NT2/D1 (cell line): ENCODE measurements around the gene TM9SF2.

Experiments
- DNase-seq: peaks from one replicate; pipeline ENCODE4 v3.0.0-alpha.2; 2011; ENCODE audit warnings: low read depth, low spot score
- H3K27me3 ChIP-seq: 2 replicates; pipeline ENCODE4 v1.6.0; 2011; ENCODE audit warnings: mild to moderate bottlenecking; ENCODE audit not compliant: insufficient read length, insufficient read depth
- H3K36me3 ChIP-seq: 2 replicates; pipeline ENCODE4 v1.6.1; 2011; ENCODE audit warnings: mild to moderate bottlenecking, low read length, mixed read lengths; ENCODE audit not compliant: insufficient read depth, insufficient read length
- H3K4me1 ChIP-seq: 2 replicates; pipeline ENCODE4 v1.5.1; 2011; ENCODE audit not compliant: insufficient read depth, insufficient read length
- H3K4me3 ChIP-seq: 2 replicates; pipeline ENCODE4 v1.5.1; 2011; ENCODE audit warnings: low read depth; ENCODE audit not compliant: insufficient read length
- H3K9ac ChIP-seq: 2 replicates; pipeline ENCODE4 v1.6.0; 2011; ENCODE audit warnings: low read depth; ENCODE audit not compliant: insufficient read length
- H3K9me3 ChIP-seq: 2 replicates; pipeline ENCODE4 v1.5.1; 2011; ENCODE audit warnings: mild to moderate bottlenecking, low read length; ENCODE audit not compliant: insufficient read depth
- SUZ12 ChIP-seq: IDR thresholded peaks from 2 replicates; pipeline ENCODE4 v1.6.1; 2011; ENCODE audit not compliant: insufficient read length, insufficient read depth; ENCODE audit errors: extremely low read depth
- YY1 ChIP-seq: IDR thresholded peaks from 2 replicates; pipeline ENCODE4 v1.6.1; 2011; ENCODE audit not compliant: insufficient read length, insufficient read depth
- ZNF274 ChIP-seq: IDR thresholded peaks from 2 replicates; pipeline ENCODE4 v1.6.1; 2011; ENCODE audit warnings: mild to moderate bottlenecking, low read depth, low read length

The TM9SF2 gene

GRCh38 chr13:99572131-99572530 is 70.9 kb downstream of the TM9SF2 start:
- Histone ChIP-seq H3K4me1 (peaks cover 2% of the 10 kb centered on the region), H3K4me3 (no peak overlapping the region), H3K9me3 (peaks cover 18% of the 10 kb centered on the region; the same call in 1 of the 2 replicates), H3K27me3 (no peaks in the 10 kb centered on the region), H3K36me3 (no peaks in the 10 kb centered on the region), H3K9ac (no peak overlapping the region)
- no peak for DNase-seq
- TF ChIP-seq SUZ12 (no peak), ZNF274 (no peak), YY1 (no peak)

GRCh38 chr13:99572921-99573320 is 71.6 kb downstream of the TM9SF2 start:
- Histone ChIP-seq H3K9ac (no peak overlapping the region), H3K4me3 (no peak overlapping the region), H3K27me3 (no peaks in the 10 kb centered on the region), H3K36me3 (no peaks in the 10 kb centered on the region), H3K4me1 (peaks cover 2% of the 10 kb centered on the region), H3K9me3 (peaks cover 18% of the 10 kb centered on the region; the same call in 1 of the 2 replicates)
- TF ChIP-seq YY1 = no peak
- no peak for TF ChIP-seq ZNF274
- no peak for TF ChIP-seq SUZ12
- no peak for DNase-seq

- DNase-seq = no peak
- Histone ChIP-seq H3K36me3 (no peaks in the 10 kb centered on the region), H3K27me3 (no peaks in the 10 kb centered on the region), H3K4me3 (no peak overlapping the region), H3K9ac (no peak overlapping the region), H3K9me3 (no peaks in the 10 kb centered on the region), H3K4me1 (peaks cover 2% of the 10 kb centered on the region)
- no peak for TF ChIP-seq YY1
- TF ChIP-seq SUZ12 = no peak
- TF ChIP-seq ZNF274 = no peak
These were observed 74.3 kb downstream of the TM9SF2 start for GRCh38 chr13:99575376-99576120.

- Histone ChIP-seq H3K4me3 (no peak overlapping the region), H3K9me3 (no peaks in the 10 kb centered on the region), H3K27me3 (no peaks in the 10 kb centered on the region), H3K36me3 (no peaks in the 10 kb centered on the region), H3K4me1 (peaks cover 2% of the 10 kb centered on the region), H3K9ac (no peak overlapping the region)
- DNase-seq = no peak
- no peak for TF ChIP-seq SUZ12
- no peak for TF ChIP-seq ZNF274
- TF ChIP-seq YY1 = no peak
These were observed 77.0 kb downstream of the TM9SF2 start for GRCh38 chr13:99577934-99578917.

- DNase-seq = no peak
- TF ChIP-seq SUZ12 (no peak), YY1 (no peak), ZNF274 (no peak)
- Histone ChIP-seq H3K4me3 (no peak overlapping the region), H3K4me1 (peaks cover 2% of the 10 kb centered on the region), H3K9ac (no peak overlapping the region), H3K36me3 (no peaks in the 10 kb centered on the region), H3K9me3 (no peaks in the 10 kb centered on the region), H3K27me3 (no peaks in the 10 kb centered on the region)
These were observed 79.4 kb downstream of the TM9SF2 start for GRCh38 chr13:99580500-99581268.

GRCh38 chr13:99582511-99582910 is 81.2 kb downstream of the TM9SF2 start:
- no peak overlapping the region for H3K9ac ChIP-seq
- DNase-seq = no peak
- no peaks in the 10 kb centered on the region for H3K9me3 ChIP-seq
- no peaks in the 10 kb centered on the region for H3K4me1 ChIP-seq
- no peak for TF ChIP-seq ZNF274
- TF ChIP-seq YY1 = no peak
- no peak for TF ChIP-seq SUZ12
- H3K27me3 ChIP-seq = no peaks in the 10 kb centered on the region
- H3K4me3 ChIP-seq = no peak overlapping the region
- H3K36me3 ChIP-seq = no peaks in the 10 kb centered on the region
